HEK293T (cell line): ENCODE results near the gene KIF2B.
"Not testable (repeated sequence)": the region's sequence is repeated elsewhere in the genome, so short reads cannot be mapped to it uniquely, and the experiment has no call there.

Source experiments
- BHLHE40 ChIP-seq: fragments of 450-650 bp; IDR thresholded peaks from 2 replicates; pipeline ENCODE4 v1.6.1; 2016; ENCODE audit warnings: mild to moderate bottlenecking, moderate library complexity, borderline replicate concordance
- ELF4 ChIP-seq: fragments of 450-650 bp; IDR thresholded peaks from 2 replicates; pipeline ENCODE4 v1.6.1; 2017; ENCODE audit warnings: antibody characterized with exemption
- FOXA1 ChIP-seq: fragments of 450-650 bp; IDR thresholded peaks from 2 replicates; pipeline ENCODE4 v1.6.1; 2016; ENCODE audit warnings: mild to moderate bottlenecking
- FOXK2 ChIP-seq: fragments of 450-650 bp; IDR thresholded peaks from 2 replicates; pipeline ENCODE4 v1.6.1; 2016; ENCODE audit warnings: mild to moderate bottlenecking
- FOXM1 ChIP-seq: fragments of 450-650 bp; IDR thresholded peaks from 2 replicates; pipeline ENCODE4 v1.6.1; 2017; ENCODE audit warnings: mild to moderate bottlenecking, borderline replicate concordance
- SP1 ChIP-seq: fragments of 450-650 bp; IDR thresholded peaks from 2 replicates; pipeline ENCODE4 v1.6.1; 2017
- TARDBP ChIP-seq: fragments of 450-650 bp; IDR thresholded peaks from 2 replicates; pipeline ENCODE4 v1.6.1; 2016

DNA sequence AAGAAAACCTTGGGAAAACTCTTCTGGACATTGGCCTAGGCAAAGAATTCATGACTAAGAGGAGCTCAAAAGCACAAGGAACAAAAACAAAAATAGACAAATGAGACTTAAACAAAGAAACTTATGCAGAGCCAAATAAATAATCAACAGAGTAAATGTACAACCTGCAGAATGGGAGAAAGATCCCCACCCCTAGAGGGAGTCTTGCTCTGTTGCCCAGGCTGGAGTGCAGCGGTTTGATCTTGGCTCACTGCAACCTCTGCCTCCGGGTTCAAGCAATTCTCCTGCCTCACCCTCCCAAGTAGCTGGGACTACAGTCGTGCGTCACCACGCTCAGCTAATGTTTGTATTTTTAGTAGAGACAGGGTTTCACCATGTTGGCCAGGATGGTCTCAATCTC, 48.4 kb downstream of the KIF2B start:
- TF ChIP-seq FOXK2, ELF4, FOXA1, FOXM1, SP1, BHLHE40, TARDBP: not testable (repeated sequence)
